Measurements from ENCODE around the gene SCN1A.

DNA sequence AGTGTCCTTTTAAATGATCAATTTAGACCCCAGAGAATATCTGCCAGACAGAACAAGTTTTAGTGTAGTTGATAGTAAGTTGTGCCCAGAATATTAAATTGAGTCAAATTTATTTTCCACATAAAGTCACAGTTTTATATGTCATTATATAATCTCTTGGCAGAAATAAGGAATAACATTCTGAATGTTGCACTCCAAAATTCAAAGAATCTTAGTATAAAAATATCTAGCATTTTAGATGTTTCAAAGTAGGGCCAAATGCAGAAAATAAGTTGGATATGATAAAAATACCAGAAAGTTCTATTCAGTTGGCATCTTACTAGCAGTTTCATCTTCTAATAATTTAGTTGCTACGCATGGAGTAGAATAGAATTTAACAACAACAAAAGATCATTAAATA is 33.5 kb downstream of the SCN1A start:
- TF ChIP-seq, protein P1, sequence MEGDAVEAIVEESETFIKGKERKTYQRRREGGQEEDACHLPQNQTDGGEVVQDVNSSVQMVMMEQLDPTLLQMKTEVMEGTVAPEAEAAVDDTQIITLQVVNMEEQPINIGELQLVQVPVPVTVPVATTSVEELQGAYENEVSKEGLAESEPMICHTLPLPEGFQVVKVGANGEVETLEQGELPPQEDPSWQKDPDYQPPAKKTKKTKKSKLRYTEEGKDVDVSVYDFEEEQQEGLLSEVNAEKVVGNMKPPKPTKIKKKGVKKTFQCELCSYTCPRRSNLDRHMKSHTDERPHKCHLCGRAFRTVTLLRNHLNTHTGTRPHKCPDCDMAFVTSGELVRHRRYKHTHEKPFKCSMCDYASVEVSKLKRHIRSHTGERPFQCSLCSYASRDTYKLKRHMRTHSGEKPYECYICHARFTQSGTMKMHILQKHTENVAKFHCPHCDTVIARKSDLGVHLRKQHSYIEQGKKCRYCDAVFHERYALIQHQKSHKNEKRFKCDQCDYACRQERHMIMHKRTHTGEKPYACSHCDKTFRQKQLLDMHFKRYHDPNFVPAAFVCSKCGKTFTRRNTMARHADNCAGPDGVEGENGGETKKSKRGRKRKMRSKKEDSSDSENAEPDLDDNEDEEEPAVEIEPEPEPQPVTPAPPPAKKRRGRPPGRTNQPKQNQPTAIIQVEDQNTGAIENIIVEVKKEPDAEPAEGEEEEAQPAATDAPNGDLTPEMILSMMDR (IDR thresholded peaks at IDR 0.05; ENCODE audit: extremely low read depth in 1 of 2, insufficient read depth in 1 of 2, low read depth in 1 of 2, low read length in 2 of 2), result no peak
- no peak for TF ChIP-seq POLR2AphosphoS5 (IDR thresholded peaks at IDR 0.05; ENCODE audit: insufficient read depth, low read depth, low read length)
- TF ChIP-seq POLR2A (IDR thresholded peaks at IDR 0.05; ENCODE audit: low read depth, low read length), result no peak
- TF ChIP-seq EZH2 (IDR thresholded peaks at IDR 0.05; ENCODE audit: borderline replicate concordance, low read depth, low read length, severe bottlenecking), result no peak
- no peak for TF ChIP-seq FOS (IDR thresholded peaks at IDR 0.05; ENCODE audit: borderline replicate concordance, insufficient read depth, low read length)
- TF ChIP-seq, protein P2, sequence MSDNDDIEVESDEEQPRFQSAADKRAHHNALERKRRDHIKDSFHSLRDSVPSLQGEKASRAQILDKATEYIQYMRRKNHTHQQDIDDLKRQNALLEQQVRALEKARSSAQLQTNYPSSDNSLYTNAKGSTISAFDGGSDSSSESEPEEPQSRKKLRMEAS (IDR thresholded peaks at IDR 0.05; ENCODE audit: insufficient read depth, insufficient read length), result no peak

Measured in endothelial cell of umbilical vein (primary cell).